HG03342 (cell line): Measurements from ENCODE around the gene DBI.
"Not testable (repeated sequence)": the region's sequence is repeated elsewhere in the genome, so short reads cannot be mapped to it uniquely, and the experiment has no call there.

Source experiments
- ATAC-seq: cut with Tn5 transposase; IDR thresholded peaks from one replicate; pipeline ENCODE4 v1.9.1; 2021; ENCODE audit warnings: mild to moderate bottlenecking, moderate library complexity; ENCODE audit not compliant: unreplicated experiment

The DBI gene

GRCh38 chr2:119364798-119365197 is 2.0 kb upstream of the DBI start:
- ATAC-seq = no peak

- ATAC-seq = no peak
Measured at GRCh38 chr2:119365436-119365835, 1.3 kb upstream of the DBI start.

- peak; percentile 3 for ATAC-seq
Measured at GRCh38 chr2:119366161-119366648, 572 bp upstream of the DBI start.

- ATAC-seq = peak; percentile 22
Measured at GRCh38 chr2:119367472-119368099, 809 bp downstream of the DBI start.

GRCh38 chr2:119369845-119370244 is 3.1 kb downstream of the DBI start:
- ATAC-seq = no peak

GRCh38 chr2:119371111-119371510 is 4.3 kb downstream of the DBI start:
- no peak for ATAC-seq

- no peak for ATAC-seq
Measured at GRCh38 chr2:119372778-119373568, 6.2 kb downstream of the DBI start.

- not testable (repeated sequence) for ATAC-seq
Measured at GRCh38 chr2:119373907-119374745, 7.3 kb downstream of the DBI start.

- not testable (repeated sequence) for ATAC-seq
Measured at GRCh38 chr2:119376406-119376805, 9.6 kb downstream of the DBI start.

GRCh38 chr2:119376810-119377209 is 10.0 kb downstream of the DBI start:
- no peak for ATAC-seq

- ATAC-seq = no peak
Measured at GRCh38 chr2:119377294-119377992, 10.7 kb downstream of the DBI start.

GRCh38 chr2:119377993-119378345 is 11.2 kb downstream of the DBI start:
- ATAC-seq = no peak

- no peak for ATAC-seq
Measured at GRCh38 chr2:119378566-119378965, 11.8 kb downstream of the DBI start.

GRCh38 chr2:119383410-119384140 is 16.8 kb downstream of the DBI start:
- no peak for ATAC-seq

- no peak for ATAC-seq
Measured at GRCh38 chr2:119384971-119385370, 18.2 kb downstream of the DBI start.

- no peak for ATAC-seq
Measured at GRCh38 chr2:119385466-119385865, 18.7 kb downstream of the DBI start.

GRCh38 chr2:119387381-119388129 is 20.8 kb downstream of the DBI start:
- peak; percentile 79 for ATAC-seq

GRCh38 chr2:119389615-119390306 is 23.0 kb downstream of the DBI start:
- no peak for ATAC-seq
